NCI-H2196 treated with DMSO at 0.1 percent for 48 hours (cell line): Measurements from ENCODE around the gene FIGNL2.

Experiments
- DNase-seq: peaks from one replicate; lab custom pipeline; 2025; ENCODE audit not compliant: unreplicated experiment; lab: John Stamatoyannopoulos, UW

FIGNL2 gene

DNA sequence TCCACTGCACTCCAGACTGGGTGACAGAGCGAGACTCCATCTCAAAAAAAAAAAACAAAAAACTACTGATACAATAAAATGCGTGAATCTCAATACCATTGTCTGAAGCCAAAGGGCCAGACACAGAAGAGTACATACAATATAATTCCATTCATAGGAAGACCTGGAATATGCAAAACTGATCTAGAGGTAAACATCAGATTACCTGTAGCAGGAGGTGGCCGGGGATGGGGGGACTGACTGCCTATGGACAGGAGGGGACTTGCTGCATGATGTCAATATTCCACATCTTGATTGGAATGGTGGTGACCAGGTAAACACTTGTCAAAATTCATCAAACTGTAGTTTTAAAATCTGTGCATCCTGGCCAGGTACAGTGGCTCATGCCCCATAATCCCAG lies 12.5 kb upstream of the FIGNL2 start:
- DNase-seq, result no peak

DNA sequence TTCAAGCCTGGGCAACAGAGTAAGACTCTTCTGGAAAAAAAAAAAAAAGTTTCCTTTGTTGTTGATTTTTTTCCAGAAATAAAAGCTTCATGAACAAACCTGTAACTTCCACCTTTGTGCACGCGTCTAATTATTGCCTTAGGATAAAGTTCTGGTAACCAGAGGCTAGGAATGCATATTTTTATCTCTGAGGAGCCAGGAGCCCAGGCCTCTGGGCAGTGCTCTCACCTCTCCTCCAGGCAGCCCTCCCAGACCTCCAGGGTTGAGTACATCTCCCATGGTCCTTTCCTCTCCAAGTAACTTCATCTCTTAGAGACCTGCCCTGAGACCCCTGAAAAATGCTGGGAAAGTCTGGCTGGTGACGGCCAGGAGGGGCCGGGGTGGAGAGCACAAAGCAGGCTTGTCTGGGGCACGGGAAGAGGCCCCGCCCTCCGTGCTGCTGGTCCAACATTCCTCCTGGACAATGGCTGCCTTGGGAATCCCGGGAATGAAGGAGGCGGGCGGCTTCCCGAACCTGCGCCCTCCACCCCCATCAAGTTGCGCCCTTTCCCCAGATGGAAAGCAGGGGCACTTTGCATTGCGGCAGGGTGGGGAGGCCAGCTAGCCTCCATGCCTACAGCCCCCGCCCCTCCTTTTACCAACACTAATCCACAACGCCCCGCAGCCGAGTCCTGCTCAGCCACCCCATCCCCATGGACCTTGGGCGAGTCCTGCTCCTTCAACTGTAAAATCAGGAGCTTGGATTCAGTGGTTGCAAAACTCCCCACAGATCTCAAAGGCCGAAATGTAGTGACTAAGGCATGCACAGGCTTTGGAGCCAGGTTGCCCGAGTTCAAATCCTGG lies 7.3 kb upstream of the FIGNL2 start:
- DNase-seq, result no peak

- DNase-seq, result no peak
These were observed 4.1 kb upstream of the FIGNL2 start for GRCh38 chr12:51852404-51853137.

DNA sequence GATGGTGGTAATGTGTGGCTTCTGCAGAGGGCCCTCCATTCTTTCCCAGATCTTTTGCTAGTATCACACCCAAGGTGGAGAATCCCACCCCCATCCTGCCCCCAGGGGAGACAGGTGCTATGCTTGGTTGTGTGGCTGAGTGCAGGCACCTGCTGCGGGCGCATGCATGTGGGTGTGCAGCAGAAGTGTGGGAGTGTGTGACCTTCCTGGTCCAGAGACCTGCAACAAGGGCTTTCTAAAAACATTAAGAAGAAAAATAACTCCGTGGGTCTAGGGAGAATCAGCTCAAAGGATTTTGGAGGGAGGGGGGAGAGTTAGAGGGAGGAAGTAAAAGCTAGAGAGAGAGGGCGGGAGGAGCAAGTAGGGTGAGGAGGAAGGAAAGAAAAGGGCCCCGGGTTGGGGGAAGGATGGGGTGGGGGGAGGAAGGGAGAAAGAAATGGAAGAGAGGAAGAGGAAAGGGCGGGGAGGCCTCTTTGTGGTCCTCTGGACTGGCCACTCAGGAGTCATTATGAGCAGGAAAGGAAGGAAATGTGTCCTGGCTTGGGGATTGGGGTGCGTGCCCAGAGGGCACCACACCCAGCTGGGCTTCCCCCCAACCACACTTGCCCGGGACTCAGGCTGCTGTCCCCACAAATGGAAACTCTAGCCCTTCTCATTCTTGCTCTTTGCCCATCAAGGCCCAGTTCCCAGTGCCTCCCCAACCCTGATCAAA lies 3.1 kb upstream of the FIGNL2 start:
- DNase-seq, result no peak

DNA sequence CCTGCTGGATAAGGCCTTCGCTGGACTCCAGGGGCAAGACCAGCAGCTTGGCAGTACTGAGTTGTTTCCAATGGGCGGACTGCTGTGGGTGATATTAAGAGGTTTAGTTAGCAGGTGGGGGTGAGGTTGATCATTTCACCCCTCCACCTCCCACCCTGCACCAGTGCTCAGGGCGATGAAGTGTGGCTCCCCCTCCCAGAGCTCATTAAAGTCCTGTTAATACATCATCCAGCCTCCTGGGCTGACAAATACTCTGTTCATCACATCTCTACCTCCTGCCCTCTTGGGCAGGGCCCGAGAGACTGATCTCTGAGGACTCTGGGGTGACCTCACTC lies 2.4 kb upstream of the FIGNL2 start:
- no peak for DNase-seq

GRCh38 chr12:51850081-51850964 lies 1.8 kb upstream of the FIGNL2 start:
- DNase-seq, result no peak

GRCh38 chr12:51848841-51849735 lies 570 bp upstream of the FIGNL2 start:
- DNase-seq, result no peak

DNA sequence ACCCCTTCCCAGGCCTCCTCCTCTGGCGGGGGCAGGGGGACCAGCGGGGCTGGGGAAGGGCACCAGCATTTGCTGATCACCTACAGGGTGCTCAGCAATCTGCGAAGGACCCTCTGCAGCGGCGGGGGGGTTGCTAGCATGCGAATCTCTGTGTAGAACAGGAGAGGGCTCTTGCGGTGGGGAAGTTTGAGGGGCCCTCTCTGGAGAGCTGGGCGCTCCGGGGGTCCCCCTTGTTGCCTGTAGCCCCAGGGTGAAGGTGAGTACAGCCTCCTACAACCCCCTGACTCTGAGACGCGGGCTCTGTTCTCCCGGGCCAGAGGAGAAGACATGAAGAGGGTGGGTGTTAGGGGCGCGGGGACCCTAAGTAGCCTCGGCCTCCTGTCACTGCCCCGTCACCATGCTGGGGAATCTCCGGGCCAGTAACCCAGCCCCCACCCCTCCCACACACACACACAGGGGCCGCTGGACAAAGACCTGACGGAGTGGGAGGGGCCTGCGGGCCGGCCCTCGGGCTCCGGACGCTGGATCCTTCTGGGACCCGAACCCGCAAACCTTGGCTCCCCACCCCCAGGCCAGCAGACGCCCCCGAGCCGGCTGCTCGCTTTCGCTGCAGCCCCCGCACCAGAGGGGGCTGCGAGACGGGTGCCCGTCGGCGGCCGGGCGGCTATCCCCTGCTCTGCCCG lies 734 bp downstream of the FIGNL2 start:
- DNase-seq, result no peak

DNA sequence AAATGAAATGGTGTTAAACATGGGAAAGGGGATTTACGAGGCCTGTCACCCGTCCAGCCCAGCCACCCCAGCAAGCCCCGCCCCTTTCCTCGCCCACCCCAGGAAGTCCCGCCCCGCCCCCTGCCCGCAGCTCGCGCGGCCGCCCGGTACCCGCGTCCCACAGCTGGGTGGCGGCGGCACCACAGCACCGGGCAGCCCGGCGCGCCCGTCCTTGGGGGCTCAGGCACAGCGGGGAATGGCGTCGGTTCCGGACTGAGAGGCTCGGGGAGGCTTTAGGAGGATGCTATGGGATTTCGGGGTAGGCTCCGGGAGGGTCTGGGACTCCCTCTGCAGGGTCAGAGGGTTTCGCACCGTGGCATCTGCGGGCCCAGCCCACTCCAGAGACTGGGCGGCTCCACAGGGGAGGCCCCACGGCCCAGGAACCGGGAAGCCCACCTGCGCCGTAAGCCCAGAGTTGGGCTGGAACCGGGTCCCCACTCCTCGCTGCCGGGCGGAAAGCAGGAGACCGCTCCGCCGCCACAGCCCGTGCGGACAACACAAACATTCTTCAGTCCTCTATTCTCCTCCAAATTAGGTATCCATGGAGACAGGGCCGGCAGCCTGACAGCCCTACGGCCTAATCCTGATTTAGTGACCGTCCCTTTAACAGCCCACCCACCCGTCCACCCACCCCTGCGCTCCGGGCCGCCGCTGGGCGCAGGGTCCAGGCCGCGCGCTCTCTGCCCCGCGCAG lies 1.4 kb downstream of the FIGNL2 start:
- no peak for DNase-seq

GRCh38 chr12:51846271-51846691 lies 2.2 kb downstream of the FIGNL2 start:
- no peak for DNase-seq

DNA sequence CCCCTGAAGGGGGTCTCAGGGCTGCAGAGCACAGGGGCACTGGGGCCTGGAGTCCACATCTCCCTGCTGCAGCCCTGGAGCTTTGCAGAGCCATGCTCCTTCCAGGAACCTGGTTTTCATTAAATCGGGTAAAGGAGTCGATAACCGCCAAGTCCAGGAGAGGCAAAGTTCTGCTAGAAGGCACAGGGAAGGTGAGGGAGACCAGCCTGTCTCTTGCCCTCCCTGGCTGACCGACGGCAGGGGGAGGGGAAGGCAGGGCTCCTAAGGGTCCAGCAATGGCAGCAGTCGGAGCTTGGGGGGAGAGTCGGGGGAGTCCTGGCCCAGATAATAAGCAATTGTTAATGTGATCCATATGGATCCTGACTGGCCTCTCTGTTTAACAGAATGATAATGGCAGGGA lies 3.0 kb downstream of the FIGNL2 start:
- DNase-seq, result no peak

GRCh38 chr12:51844854-51845253 lies 3.7 kb downstream of the FIGNL2 start:
- no peak for DNase-seq

- no peak for DNase-seq
These were observed 6.8 kb downstream of the FIGNL2 start for GRCh38 chr12:51841727-51842126.

DNA sequence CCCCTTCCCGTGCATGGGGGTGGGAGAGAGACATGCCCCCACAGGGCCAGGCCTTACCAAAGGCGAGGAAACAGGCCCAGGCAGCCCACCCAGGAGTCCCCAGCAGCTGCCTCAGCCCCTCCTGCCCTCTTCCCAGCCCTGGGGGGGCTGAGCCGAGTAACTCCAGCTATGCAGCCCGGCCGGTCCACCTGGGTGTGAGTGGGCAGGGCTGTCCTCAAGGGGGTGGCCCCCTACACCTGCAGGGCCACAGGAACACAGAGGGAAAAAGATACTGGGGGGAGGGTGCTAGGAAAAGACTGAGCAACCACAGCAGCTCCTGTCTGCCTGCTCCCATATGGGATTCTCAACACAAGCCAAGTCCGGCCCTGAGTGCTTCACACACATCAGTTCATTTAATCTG lies 7.6 kb downstream of the FIGNL2 start:
- DNase-seq, result no peak

GRCh38 chr12:51839310-51839947 lies 9.1 kb downstream of the FIGNL2 start:
- DNase-seq, result no peak

DNA sequence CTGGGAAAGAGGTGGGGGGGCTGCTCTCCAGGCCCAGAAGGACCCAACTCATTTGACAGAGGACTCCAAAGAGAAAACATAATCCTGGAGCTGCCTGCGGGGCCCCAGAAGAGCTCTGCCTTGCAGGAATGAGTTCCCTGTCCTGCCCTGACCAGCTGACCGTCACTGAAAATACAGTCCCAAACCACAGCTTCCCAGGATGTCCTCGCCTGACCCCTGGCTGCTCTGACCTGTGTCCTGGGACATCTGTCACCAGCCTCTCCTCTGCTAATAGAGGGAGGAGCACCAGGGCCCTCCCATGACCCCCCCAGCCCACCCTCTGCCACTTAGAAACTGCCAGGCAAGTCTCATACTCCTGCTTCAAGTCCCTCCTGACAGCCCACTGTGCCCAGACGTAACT lies 9.8 kb downstream of the FIGNL2 start:
- DNase-seq, result no peak

DNA sequence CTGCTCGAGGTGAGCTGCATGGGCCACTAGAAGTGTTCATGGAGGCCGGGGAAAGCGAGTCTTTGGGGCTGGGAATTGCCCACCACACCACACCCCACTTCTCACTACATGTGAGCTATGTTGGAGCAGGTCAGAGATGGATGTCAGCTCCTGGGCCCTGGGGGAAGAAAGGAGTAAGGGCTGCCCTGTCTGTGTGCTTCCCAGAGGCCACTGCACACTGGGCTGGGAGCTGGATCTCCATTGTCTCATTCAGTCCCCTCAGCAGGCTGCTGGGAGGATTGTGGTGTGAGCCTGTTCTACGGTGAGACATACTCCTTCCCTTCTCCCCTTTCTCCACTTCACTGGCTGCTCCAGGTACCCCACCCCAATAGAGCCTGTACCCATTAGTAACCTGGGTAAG lies 10.5 kb downstream of the FIGNL2 start:
- no peak for DNase-seq

- no peak for DNase-seq
These were observed 11.2 kb downstream of the FIGNL2 start for GRCh38 chr12:51837286-51837685.
